Measurements from ENCODE around the gene GYS2.

The GYS2 gene

DNA sequence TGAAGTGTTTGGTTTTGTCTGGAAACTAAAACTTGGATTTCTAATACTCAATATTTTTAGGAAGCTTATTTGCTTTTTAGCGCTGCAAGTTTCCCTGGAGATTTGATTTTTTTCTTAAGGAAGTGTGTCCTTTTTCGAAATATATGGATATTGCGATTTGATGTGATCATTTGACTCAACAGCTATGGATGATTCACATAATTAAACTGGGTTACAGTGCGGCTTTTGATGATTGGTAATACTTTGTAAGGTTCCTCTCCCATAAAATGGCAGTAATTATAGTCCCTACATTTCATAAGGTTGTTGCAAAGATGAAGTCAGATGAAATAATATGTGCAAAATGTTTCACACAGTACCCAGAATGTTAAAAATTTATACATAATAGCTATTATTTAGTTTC lies 39.9 kb upstream of the GYS2 start:
- TF ChIP-seq, protein P1, sequence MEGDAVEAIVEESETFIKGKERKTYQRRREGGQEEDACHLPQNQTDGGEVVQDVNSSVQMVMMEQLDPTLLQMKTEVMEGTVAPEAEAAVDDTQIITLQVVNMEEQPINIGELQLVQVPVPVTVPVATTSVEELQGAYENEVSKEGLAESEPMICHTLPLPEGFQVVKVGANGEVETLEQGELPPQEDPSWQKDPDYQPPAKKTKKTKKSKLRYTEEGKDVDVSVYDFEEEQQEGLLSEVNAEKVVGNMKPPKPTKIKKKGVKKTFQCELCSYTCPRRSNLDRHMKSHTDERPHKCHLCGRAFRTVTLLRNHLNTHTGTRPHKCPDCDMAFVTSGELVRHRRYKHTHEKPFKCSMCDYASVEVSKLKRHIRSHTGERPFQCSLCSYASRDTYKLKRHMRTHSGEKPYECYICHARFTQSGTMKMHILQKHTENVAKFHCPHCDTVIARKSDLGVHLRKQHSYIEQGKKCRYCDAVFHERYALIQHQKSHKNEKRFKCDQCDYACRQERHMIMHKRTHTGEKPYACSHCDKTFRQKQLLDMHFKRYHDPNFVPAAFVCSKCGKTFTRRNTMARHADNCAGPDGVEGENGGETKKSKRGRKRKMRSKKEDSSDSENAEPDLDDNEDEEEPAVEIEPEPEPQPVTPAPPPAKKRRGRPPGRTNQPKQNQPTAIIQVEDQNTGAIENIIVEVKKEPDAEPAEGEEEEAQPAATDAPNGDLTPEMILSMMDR (IDR thresholded peaks at IDR 0.05): no peak
- Mint-ChIP-seq H3K36me3 (ENCODE audit: low read depth) (peaks cover 94% of the 10 kb centered on the region), H3K4me3 (no peak overlapping the region), H3K27ac (peak overlapping the region; percentile 81), H3K9me3 (peaks cover 6% of the 10 kb centered on the region), H3K27me3 (ENCODE audit: low read depth, poor library complexity) (no peaks in the 10 kb centered on the region), H3K4me1 (peaks cover 25% of the 10 kb centered on the region)
- DNase-seq: no peak

DNA sequence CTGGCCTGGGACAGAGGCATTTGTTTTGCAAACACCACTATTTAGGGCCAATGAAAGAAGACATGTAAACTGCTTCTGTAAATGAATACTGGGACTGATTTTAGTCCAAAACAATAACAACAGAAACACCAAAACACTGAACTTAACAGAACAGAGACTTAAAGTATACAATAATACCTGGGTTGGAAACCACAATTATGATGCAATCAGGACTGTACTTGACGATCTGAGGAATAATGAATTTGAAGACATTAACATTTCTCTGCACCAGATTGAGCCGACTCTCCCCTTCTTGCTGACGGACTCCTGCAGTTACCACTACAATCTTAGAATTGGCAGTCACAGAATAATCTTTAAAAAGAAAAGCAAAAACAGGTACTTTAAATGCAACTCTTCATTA lies 39.1 kb upstream of the GYS2 start:
- TF ChIP-seq, protein P1 (IDR thresholded peaks at IDR 0.05): no peak
- Mint-ChIP-seq H3K9me3 (peaks cover 6% of the 10 kb centered on the region), H3K27ac (peak overlapping the region; percentile 6), H3K36me3 (ENCODE audit: low read depth) (peaks cover 94% of the 10 kb centered on the region), H3K4me3 (no peak overlapping the region), H3K4me1 (peaks cover 25% of the 10 kb centered on the region), H3K27me3 (ENCODE audit: low read depth, poor library complexity) (no peaks in the 10 kb centered on the region)
- DNase-seq: no peak

- Mint-ChIP-seq H3K27ac (no peak overlapping the region), H3K4me3 (no peak overlapping the region), H3K36me3 (ENCODE audit: low read depth) (peaks cover 94% of the 10 kb centered on the region), H3K9me3 (peaks cover 6% of the 10 kb centered on the region), H3K27me3 (ENCODE audit: low read depth, poor library complexity) (no peaks in the 10 kb centered on the region), H3K4me1 (peaks cover 25% of the 10 kb centered on the region)
- DNase-seq: no peak
- TF ChIP-seq, protein P1 (IDR thresholded peaks at IDR 0.05): no peak
Measured at GRCh38 chr12:21642707-21643389, 38.2 kb upstream of the GYS2 start.

- H3K27ac Mint-ChIP-seq: no peak overlapping the region
- H3K4me1 Mint-ChIP-seq: no peaks in the 10 kb centered on the region
- peaks cover 94% of the 10 kb centered on the region for H3K36me3 Mint-ChIP-seq (ENCODE audit: low read depth)
- H3K4me3 Mint-ChIP-seq: no peak overlapping the region
- TF ChIP-seq, protein P1 (IDR thresholded peaks at IDR 0.05): no peak
- no peaks in the 10 kb centered on the region for H3K27me3 Mint-ChIP-seq (ENCODE audit: low read depth, poor library complexity)
- H3K9me3 Mint-ChIP-seq: peaks cover 6% of the 10 kb centered on the region
- DNase-seq: no peak
Measured at GRCh38 chr12:21638054-21638891, 33.6 kb upstream of the GYS2 start.

DNA sequence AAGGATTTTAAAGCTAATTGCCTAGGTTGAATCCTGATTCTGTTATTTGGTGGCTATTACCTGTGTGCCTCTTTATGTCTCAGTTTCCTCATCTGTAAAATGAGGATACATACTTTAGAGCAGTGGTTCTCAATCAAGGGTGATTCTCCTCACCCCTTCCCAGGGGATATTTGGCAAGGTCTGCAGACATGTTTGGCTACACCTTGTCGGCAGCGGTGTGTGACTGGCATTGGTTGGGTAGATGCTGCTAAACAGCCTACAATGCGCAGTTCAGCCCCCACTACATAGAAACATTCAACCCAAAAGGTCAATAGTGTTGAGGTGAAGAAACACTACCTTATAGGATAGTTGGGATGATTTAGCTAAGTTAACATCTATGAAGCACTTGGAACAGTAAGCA lies 29.6 kb upstream of the GYS2 start:
- H3K9me3 Mint-ChIP-seq: no peaks in the 10 kb centered on the region
- H3K4me1 Mint-ChIP-seq: no peaks in the 10 kb centered on the region
- H3K36me3 Mint-ChIP-seq (ENCODE audit: low read depth): peaks cover 61% of the 10 kb centered on the region
- no peak for DNase-seq
- peak overlapping the region; percentile 71 for H3K27ac Mint-ChIP-seq
- H3K27me3 Mint-ChIP-seq (ENCODE audit: low read depth, poor library complexity): no peaks in the 10 kb centered on the region
- TF ChIP-seq, protein P1 (IDR thresholded peaks at IDR 0.05): no peak
- H3K4me3 Mint-ChIP-seq: no peak overlapping the region
